NCI-H82 treated with DMSO at 0.1 percent for 48 hours (cell line): ENCODE results near the gene PTPRG.

Experiments used
- DNase-seq: peaks from one replicate; lab custom pipeline; 2025; ENCODE audit not compliant: unreplicated experiment; lab: John Stamatoyannopoulos, UW

PTPRG gene

GRCh38 chr3:61914276-61914675 lies 352.9 kb downstream of the PTPRG start:
- DNase-seq: no peak

- DNase-seq: no peak
These were observed 353.9 kb downstream of the PTPRG start for GRCh38 chr3:61915296-61915695.

GRCh38 chr3:61919371-61919770 lies 358.0 kb downstream of the PTPRG start:
- DNase-seq: no peak

GRCh38 chr3:61922118-61922517 lies 360.7 kb downstream of the PTPRG start:
- no peak for DNase-seq

GRCh38 chr3:61924090-61924735 lies 362.8 kb downstream of the PTPRG start:
- DNase-seq: no peak

GRCh38 chr3:61924991-61925390 lies 363.6 kb downstream of the PTPRG start:
- no peak for DNase-seq

- DNase-seq: no peak
These were observed 364.4 kb downstream of the PTPRG start for GRCh38 chr3:61925721-61926120.

- no peak for DNase-seq
These were observed 365.6 kb downstream of the PTPRG start for GRCh38 chr3:61926923-61927322.

GRCh38 chr3:61927332-61927731 lies 366.0 kb downstream of the PTPRG start:
- no peak for DNase-seq

GRCh38 chr3:61928039-61928438 lies 366.7 kb downstream of the PTPRG start:
- DNase-seq: no peak

GRCh38 chr3:61928776-61929314 lies 367.5 kb downstream of the PTPRG start:
- DNase-seq: no peak

- no peak for DNase-seq
These were observed 368.2 kb downstream of the PTPRG start for GRCh38 chr3:61929617-61930016.

- DNase-seq: no peak
These were observed 371.1 kb downstream of the PTPRG start for GRCh38 chr3:61932499-61932898.

- DNase-seq: no peak
These were observed 372.6 kb downstream of the PTPRG start for GRCh38 chr3:61933798-61934504.

GRCh38 chr3:61934505-61934871 lies 373.1 kb downstream of the PTPRG start:
- DNase-seq: no peak

- no peak for DNase-seq
These were observed 374.4 kb downstream of the PTPRG start for GRCh38 chr3:61935814-61936213.

- DNase-seq: no peak
These were observed 375.1 kb downstream of the PTPRG start for GRCh38 chr3:61936344-61936937.

GRCh38 chr3:61937477-61937876 lies 376.1 kb downstream of the PTPRG start:
- DNase-seq: no peak

GRCh38 chr3:61938878-61939549 lies 377.6 kb downstream of the PTPRG start:
- no peak for DNase-seq

- no peak for DNase-seq
These were observed 378.9 kb downstream of the PTPRG start for GRCh38 chr3:61940236-61940635.

- no peak for DNase-seq
These were observed 382.6 kb downstream of the PTPRG start for GRCh38 chr3:61943975-61944374.

- no peak for DNase-seq
These were observed 383.4 kb downstream of the PTPRG start for GRCh38 chr3:61944726-61945125.
